COR-L47 (cell line): Measurements from ENCODE around the gene LPIN1.

Experiments
- DNase-seq: peaks from one replicate; lab custom pipeline; 2025; lab: John Stamatoyannopoulos, UW

LPIN1 gene, protein sequence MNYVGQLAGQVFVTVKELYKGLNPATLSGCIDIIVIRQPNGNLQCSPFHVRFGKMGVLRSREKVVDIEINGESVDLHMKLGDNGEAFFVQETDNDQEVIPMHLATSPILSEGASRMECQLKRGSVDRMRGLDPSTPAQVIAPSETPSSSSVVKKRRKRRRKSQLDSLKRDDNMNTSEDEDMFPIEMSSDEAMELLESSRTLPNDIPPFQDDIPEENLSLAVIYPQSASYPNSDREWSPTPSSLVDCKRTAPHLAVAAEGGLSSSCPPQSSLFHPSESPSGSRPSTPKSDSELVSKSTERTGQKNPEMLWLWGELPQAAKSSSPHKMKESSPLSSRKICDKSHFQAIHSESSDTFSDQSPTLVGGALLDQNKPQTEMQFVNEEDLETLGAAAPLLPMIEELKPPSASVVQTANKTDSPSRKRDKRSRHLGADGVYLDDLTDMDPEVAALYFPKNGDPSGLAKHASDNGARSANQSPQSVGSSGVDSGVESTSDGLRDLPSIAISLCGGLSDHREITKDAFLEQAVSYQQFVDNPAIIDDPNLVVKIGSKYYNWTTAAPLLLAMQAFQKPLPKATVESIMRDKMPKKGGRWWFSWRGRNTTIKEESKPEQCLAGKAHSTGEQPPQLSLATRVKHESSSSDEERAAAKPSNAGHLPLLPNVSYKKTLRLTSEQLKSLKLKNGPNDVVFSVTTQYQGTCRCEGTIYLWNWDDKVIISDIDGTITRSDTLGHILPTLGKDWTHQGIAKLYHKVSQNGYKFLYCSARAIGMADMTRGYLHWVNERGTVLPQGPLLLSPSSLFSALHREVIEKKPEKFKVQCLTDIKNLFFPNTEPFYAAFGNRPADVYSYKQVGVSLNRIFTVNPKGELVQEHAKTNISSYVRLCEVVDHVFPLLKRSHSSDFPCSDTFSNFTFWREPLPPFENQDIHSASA

GRCh38 chr2:11746376-11746806, at the start of gene LPIN1:
Gene LPIN1, plus strand, starts transcription at chr2:11746632. Its CDS starts 18,910 bp downstream, at chr2:11765542.
- DNase-seq = peak; percentile 91

- no peak for DNase-seq
Observed at GRCh38 chr2:11696736-11697102, 49.7 kb upstream of the LPIN1 start.

DNA sequence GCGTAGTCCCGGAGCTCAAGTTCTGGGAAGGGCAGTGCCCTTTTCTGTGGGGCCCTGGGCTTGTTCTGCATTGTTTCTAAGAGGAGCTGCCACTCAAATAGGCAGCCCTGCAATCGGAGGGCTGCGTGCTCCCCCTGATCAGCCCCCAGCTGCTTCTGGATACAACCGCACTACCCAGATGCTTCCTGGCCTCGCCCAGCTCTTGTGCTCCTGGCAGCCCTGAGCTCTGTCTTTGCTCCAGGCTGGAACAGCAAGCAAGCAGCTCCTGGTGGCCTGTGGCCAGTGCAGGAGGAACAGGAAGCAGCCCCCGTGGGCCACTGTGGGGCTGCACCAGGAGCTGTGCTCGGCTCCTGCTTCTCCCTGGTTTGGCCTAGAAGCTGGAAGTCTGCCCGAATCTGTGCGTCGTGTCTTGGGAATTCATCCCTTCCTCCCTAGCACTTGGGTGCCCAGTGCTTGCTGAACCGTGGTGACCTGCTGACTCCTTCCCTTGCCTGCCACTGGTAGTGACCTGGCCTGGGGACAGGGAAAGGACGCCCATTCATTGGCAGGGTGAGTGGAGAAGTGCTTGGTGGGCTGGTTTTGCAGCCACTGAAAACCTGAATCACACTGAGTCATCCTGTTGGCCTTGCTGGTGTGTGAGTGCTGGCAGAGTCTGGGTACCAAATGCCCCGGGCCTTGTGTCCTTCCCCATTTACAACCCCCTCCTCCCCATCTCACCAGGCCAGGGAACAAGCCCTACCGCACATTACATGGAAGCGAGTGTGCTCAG, 49.1 kb upstream of the LPIN1 start:
- DNase-seq = no peak

DNA sequence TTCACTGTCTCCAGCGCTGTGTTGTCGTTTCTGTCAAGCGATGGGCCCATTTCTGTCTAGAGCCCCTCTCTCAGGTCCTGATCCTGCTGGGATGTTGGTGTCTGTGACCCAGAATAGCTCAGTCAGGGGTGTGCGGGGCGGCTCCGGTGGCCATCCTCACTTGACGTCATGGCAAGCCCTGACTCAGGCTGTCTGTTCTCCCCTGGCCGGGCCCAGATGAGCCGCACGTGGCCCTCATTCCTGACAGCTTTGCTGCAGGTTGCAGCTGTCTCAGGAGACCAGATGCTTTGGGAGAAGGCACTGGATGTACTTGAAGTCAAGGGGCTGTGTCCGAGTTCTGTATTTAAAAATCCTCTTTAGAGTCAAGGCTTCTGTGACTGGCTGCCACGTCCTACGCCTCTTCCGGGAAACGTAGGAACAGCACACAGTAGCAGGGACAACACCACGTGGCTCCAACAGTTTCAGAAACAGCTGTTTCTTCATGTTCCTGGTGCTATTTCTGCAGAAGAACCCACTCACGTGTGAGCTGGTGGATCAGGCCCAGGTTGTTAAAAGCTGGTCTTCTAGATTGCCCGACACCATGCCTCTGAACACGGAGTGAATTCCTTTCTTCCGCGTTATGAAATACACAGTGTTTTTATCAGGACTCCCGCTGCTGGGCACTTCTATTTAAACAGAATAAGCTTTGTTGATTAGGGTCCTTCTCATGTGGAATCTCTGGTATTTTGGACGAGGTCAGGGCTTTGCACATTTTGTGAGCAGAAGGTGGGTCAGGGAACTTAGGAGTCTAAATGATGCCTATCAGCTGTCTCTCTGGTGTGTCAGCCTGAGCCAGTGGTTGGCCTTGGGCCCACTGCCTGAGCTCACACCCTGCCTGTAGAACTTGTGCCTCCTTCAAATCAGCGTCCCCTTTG, 48.2 kb upstream of the LPIN1 start:
- DNase-seq = no peak

- no peak for DNase-seq
Observed at GRCh38 chr2:11699686-11700670, 46.5 kb upstream of the LPIN1 start.

- DNase-seq = no peak
Observed at GRCh38 chr2:11701206-11701605, 45.2 kb upstream of the LPIN1 start.

GRCh38 chr2:11701751-11702301, 44.6 kb upstream of the LPIN1 start:
- no peak for DNase-seq

- DNase-seq = no peak
Observed at GRCh38 chr2:11702946-11703345, 43.5 kb upstream of the LPIN1 start.

- no peak for DNase-seq
Observed at GRCh38 chr2:11703700-11704099, 42.7 kb upstream of the LPIN1 start.

DNA sequence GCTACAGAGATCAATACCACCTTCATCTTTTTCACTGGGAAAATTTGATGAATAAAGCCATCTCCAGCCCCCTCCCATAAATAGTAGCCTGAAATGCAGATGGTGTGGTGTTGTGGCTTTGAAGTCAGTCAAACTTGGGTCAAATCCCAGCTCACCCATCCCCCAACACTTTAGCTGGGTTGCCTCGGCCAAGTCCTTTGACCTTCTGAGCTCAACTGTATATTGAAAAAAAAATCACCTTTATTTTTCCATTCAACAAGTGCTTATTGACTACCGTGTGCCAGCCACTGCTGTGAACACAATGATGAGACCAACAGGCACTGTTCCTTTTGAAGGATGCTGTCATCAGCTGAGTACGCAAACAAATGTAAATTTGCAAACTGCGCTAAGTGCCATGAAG, 41.4 kb upstream of the LPIN1 start:
- DNase-seq = no peak

DNA sequence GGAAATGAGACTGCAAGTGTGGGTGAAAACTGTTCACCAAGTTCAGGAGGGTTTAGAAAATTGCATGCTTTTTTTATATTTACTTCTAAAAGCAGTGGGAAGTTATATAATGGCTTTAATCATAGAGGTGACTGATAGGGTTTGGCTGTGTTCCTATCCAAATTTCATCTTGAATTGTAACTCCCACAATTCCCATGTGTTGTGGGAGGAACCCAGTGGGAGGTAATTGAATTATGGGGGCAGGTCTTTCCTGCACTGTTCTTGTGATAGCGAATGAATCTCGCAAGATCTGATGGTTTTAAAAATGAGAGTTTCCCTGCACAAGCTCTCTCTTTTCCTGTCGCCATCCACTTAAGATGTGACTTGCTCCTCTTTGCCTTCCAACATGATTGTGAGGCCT, 40.7 kb upstream of the LPIN1 start:
- DNase-seq = no peak

DNA sequence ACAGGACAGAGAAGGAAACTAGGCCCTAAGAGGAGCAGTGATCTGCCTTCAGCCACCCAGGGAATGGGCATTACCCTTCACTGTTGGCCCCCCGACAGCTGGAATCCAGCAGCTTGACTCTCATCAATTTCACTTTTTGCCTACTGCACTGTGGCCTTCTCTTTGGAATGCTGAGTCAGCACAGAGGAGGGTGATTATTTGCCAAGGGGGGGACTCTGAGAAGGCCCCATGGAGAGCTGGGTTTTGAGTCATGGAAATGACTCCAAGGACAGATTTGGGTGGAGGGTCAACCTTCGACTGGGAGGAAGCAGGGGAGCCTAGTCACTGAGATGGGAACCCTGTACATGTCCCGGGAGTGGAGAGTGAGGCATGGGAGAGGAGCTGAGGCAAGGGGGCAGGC, 38.3 kb upstream of the LPIN1 start:
- no peak for DNase-seq

DNA sequence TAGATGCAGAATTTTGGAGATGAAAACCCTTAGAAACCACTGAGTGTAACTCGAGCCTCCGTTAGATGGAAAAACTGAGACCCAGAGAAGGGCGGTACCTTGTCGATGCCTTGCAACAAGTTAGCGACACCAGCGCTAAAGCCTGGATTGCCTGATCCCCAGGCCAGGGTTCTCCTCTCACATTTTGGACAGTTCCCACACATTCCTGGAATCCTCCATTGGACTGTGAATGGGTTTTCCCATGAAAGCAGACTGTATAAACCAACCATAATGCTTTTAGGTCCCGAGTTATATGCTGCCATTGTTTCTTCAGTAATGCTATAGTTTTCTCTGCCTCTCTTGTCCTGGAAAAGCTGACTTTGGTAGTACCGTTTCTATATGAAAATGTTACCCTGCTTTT, 37.1 kb upstream of the LPIN1 start:
- no peak for DNase-seq

- DNase-seq = no peak
Observed at GRCh38 chr2:11710210-11710609, 36.2 kb upstream of the LPIN1 start.

- no peak for DNase-seq
Observed at GRCh38 chr2:11710632-11711353, 35.6 kb upstream of the LPIN1 start.

GRCh38 chr2:11711354-11711716, 35.1 kb upstream of the LPIN1 start:
- DNase-seq = no peak

GRCh38 chr2:11711751-11712150, 34.7 kb upstream of the LPIN1 start:
- DNase-seq = no peak

GRCh38 chr2:11712866-11713265, 33.6 kb upstream of the LPIN1 start:
- DNase-seq = no peak

GRCh38 chr2:11713815-11714214, 32.6 kb upstream of the LPIN1 start:
- DNase-seq = no peak
